HepG2 (cell line): Measurements from ENCODE around the gene ARHGAP30. TPM values are rescaled to one million over a fixed set of nuclear protein-coding genes. Genes with fewer than 3 reads are reported as not detected.

ENCODE experiments used
- CEBPB ChIP-seq: IDR thresholded peaks from 2 replicates; pipeline ENCODE4 v1.6.1; 2011; ENCODE audit warnings: low read depth, low read length, improper control_type of control experiment, borderline replicate concordance
- FOXC1 ChIP-seq: sonication (generic); formaldehyde crosslinking; IDR thresholded peaks from 2 replicates; pipeline ENCODE4 v1.8.0; 2022; ENCODE audit warnings: mild to moderate bottlenecking, missing genetic modification reagents, borderline replicate concordance
- LCORL ChIP-seq, 2 experiments: fragments of 450-650 bp in 1 of 2; sonication (generic) in 1 of 2; formaldehyde crosslinking in 1 of 2; IDR thresholded peaks; 2 replicates each; pipeline versions ENCODE4 v1.5.0 to v1.6.1; 2017 to 2020; ENCODE audit warnings: antibody characterized with exemption in 1 of 2, missing genetic modification reagents in 1 of 2
- MAX ChIP-seq: IDR thresholded peaks from 2 replicates; pipeline ENCODE4 v1.6.1; 2012; ENCODE audit warnings: inconsistent platforms
- PAWR ChIP-seq: sonication (generic); formaldehyde crosslinking; IDR thresholded peaks from 2 replicates; pipeline ENCODE4 v1.4.0; 2020; ENCODE audit warnings: missing genetic modification reagents, mild to moderate bottlenecking, borderline replicate concordance
- REXO4 ChIP-seq: sonication (generic); formaldehyde crosslinking; IDR thresholded peaks from 2 replicates; pipeline ENCODE4 v1.8.0; 2022; ENCODE audit warnings: missing genetic modification reagents, mild to moderate bottlenecking, borderline replicate concordance
- SIX1 ChIP-seq: sonication (generic); formaldehyde crosslinking; IDR thresholded peaks from 2 replicates; pipeline ENCODE4 v1.4.0; 2020; ENCODE audit warnings: missing genetic modification reagents, borderline replicate concordance
- SNAPC5 ChIP-seq: sonication (generic); formaldehyde crosslinking; IDR thresholded peaks from 2 replicates; pipeline ENCODE4 v1.8.1; 2023; ENCODE audit warnings: mild to moderate bottlenecking, missing genetic modification reagents, borderline replicate concordance
- SRSF4 ChIP-seq: fragments of 200-400 bp; formaldehyde crosslinking; IDR thresholded peaks from one replicate; pipeline ENCODE4 v1.6.1; 2018; ENCODE audit warnings: mild to moderate bottlenecking, low read depth, low read length, moderate library complexity; ENCODE audit not compliant: poor library complexity, severe bottlenecking
- ZFAT ChIP-seq: sonication (generic); formaldehyde crosslinking; conservative IDR thresholded peaks from 2 replicates; pipeline ENCODE4 v1.8.1; 2023; ENCODE audit warnings: missing genetic modification reagents, inconsistent platforms
- ZNF136 ChIP-seq: sonication (generic); formaldehyde crosslinking; IDR thresholded peaks from 2 replicates; pipeline ENCODE4 v1.8.1; 2022; ENCODE audit warnings: low read depth, mild to moderate bottlenecking, moderate library complexity, missing genetic modification reagents
- ZNF18 ChIP-seq: sonication (generic); formaldehyde crosslinking; IDR thresholded peaks from 2 replicates; pipeline ENCODE4 v1.8.0; 2022; ENCODE audit warnings: mild to moderate bottlenecking, missing genetic modification reagents; ENCODE audit not compliant: insufficient replicate concordance
- ZNF251 ChIP-seq: sonication (generic); formaldehyde crosslinking; IDR thresholded peaks from 2 replicates; pipeline ENCODE4 v1.9.0; 2021; ENCODE audit warnings: mild to moderate bottlenecking, missing genetic modification reagents
- ZNF496 ChIP-seq: sonication (generic); formaldehyde crosslinking; IDR thresholded peaks from 2 replicates; pipeline ENCODE4 v1.8.1; 2023; ENCODE audit warnings: mild to moderate bottlenecking, moderate library complexity, missing genetic modification reagents; ENCODE audit not compliant: insufficient replicate concordance
- ZNF605 ChIP-seq: sonication (generic); formaldehyde crosslinking; IDR thresholded peaks from 2 replicates; pipeline ENCODE4 v1.8.0; 2022; ENCODE audit warnings: mild to moderate bottlenecking, missing genetic modification reagents
- ZNF609 ChIP-seq: sonication (generic); formaldehyde crosslinking; IDR thresholded peaks from 2 replicates; pipeline ENCODE4 v1.4.0; 2020; ENCODE audit warnings: mild to moderate bottlenecking, missing genetic modification reagents, borderline replicate concordance
- ZNF639 ChIP-seq: conservative IDR thresholded peaks from 2 replicates; pipeline ENCODE4 v1.6.1; 2018; ENCODE audit warnings: missing genetic modification reagents
- polyA plus RNA-seq, 8 experiments: library from polyadenylated mRNA; depleted of rRNA in 3 of 8; stranded (reverse) in 7 of 8; unstranded in 1 of 8; fragments of >200 nt; fragmentation: Illumina TruSeq in 4 of 8; extraction: Trizol in 4 of 8; gene quantifications; 2 replicates each; pipeline versions ENCODE4 v1.2.1 to v1.2.3, GENCODE V29; 2011 to 2016; ENCODE audit warnings: low read depth in 4 of 8, missing spikeins in 1 of 8, mixed read lengths in 1 of 8; ENCODE audit not compliant: insufficient read depth in 1 of 8
- total RNA-seq, 5 experiments: library from RNA; depleted of rRNA; stranded (reverse); fragments of >200 nt; fragmentation: Illumina TruSeq; extraction: Trizol; gene quantifications; 2 replicates each; pipeline ENCODE4 v1.2.3, GENCODE V29; 2016; ENCODE audit warnings: low read depth in 1 of 5

The ARHGAP30 gene
- total and polyA plus RNA-seq, 2 of the 13 experiments (the other 11 are each of a cell fraction or from before 2014, with no cell fraction given), result 0.13 to 0.20 TPM

- TF ChIP-seq ZNF251 (CRISPR knock-in tag), result no peak
- no peak for TF ChIP-seq ZFAT
- TF ChIP-seq ZNF639 (CRISPR knock-in tag), result no peak
- TF ChIP-seq ZNF609, result 0 out of 2 replicates have a peak, but pooled peaks have one; percentile 25
- TF ChIP-seq REXO4 (CRISPR knock-in tag), result no peak
- TF ChIP-seq SIX1 (CRISPR knock-in tag), result no peak
- TF ChIP-seq SNAPC5 (CRISPR knock-in tag), result no peak
- TF ChIP-seq FOXC1 (CRISPR knock-in tag), result no peak
- no peak for TF ChIP-seq SRSF4
- 0 out of 2 replicates have a peak, but pooled peaks have one; percentile 37 for TF ChIP-seq ZNF605 (CRISPR knock-in tag)
- no peak for TF ChIP-seq MAX
- TF ChIP-seq CEBPB, result no peak
- TF ChIP-seq ZNF496 (CRISPR knock-in tag), result no peak
- no peak for TF ChIP-seq PAWR
- TF ChIP-seq ZNF136, result no peak
- TF ChIP-seq ZNF18 (CRISPR knock-in tag), result peak; percentile 80
- no peak for TF ChIP-seq LCORL (IDR thresholded peaks at IDR 0.05)
- no peak for TF ChIP-seq LCORL (CRISPR knock-in tag; IDR thresholded peaks at IDR 0.05)
Measured at GRCh38 chr1:161071886-161072371, 2.2 kb upstream of the ARHGAP30 start (continued).
